B cell (primary cell): ENCODE measurements around the gene MKS1. TPM values are rescaled to one million over a fixed set of nuclear protein-coding genes. Genes with fewer than 3 reads are reported as not detected.

Experiments
- ATAC-seq: fragments of 200-7000 bp; cut with Tn5 transposase; one replicate; pipeline ENCODE4 v1.10.0; 2021; ENCODE audit warnings: low read depth, mild to moderate bottlenecking, moderate number of reproducible peaks, moderate library complexity
- CTCF ChIA-PET: fragments of 350-600 bp; sonication (Branson Sonifier 250); formaldehyde crosslinking; loops from one replicate; lab custom pipeline; 2021; ENCODE audit warnings: antibody characterized with exemption, inconsistent platforms; lab: Charles Lee
- POLR2A ChIA-PET: fragments of 350-600 bp; sonication (Branson Sonifier 250); formaldehyde crosslinking; loops from one replicate; lab custom pipeline; 2021; ENCODE audit warnings: antibody characterized with exemption; lab: Charles Lee
- DNase-seq: peaks from one replicate; pipeline ENCODE4 v3.0.0; 2013
- H2AFZ ChIP-seq: 2 replicates; pipeline ENCODE4 v1.6.1; 2012; ENCODE audit warnings: mild to moderate bottlenecking, low read depth, low read length; ENCODE audit not compliant: insufficient read depth, poor library complexity, severe bottlenecking
- H3K27ac ChIP-seq, 2 donors: 1 replicate in 1 of 2; 2 replicates in 1 of 2; pipeline ENCODE4 v1.5.1; 2012 to 2013; ENCODE audit warnings: low read length in 2 of 2, mild to moderate bottlenecking in 2 of 2, moderate library complexity in 1 of 2
- H3K27me3 ChIP-seq, 4 experiments: fragments of 200-600 bp in 1 of 4; sonication (generic) in 1 of 4; replicated peaks in 1 of 4; 1 replicate in 2 of 4; 2 replicates in 2 of 4; pipeline versions ENCODE4 v1.6.1 to v1.7.0; 2013 to 2016; ENCODE audit warnings: low read length in 3 of 4, mild to moderate bottlenecking in 2 of 4, mixed read lengths in 1 of 4, moderate library complexity in 1 of 4; ENCODE audit not compliant: insufficient read depth in 4 of 4, control insufficient read depth in 3 of 4; ENCODE audit errors: control extremely low read depth in 1 of 4
- H3K36me3 ChIP-seq, 2 experiments: replicated peaks in 1 of 2; 1 replicate in 1 of 2; 2 replicates in 1 of 2; pipeline versions ENCODE4 v1.6.1 to v1.7.1; 2013; ENCODE audit warnings: low read length in 1 of 2; ENCODE audit not compliant: insufficient read depth in 2 of 2, control insufficient read depth in 1 of 2; ENCODE audit errors: control extremely low read depth in 1 of 2, extremely low read depth in 1 of 2
- H3K4me1 ChIP-seq, 2 donors: fragments of 200-600 bp in 1 of 2; sonication (generic) in 1 of 2; 1 replicate in 1 of 2; 2 replicates in 1 of 2; pipeline versions ENCODE4 v1.5.1 to v1.6.1; 2013 to 2017; ENCODE audit warnings: low read length in 2 of 2; ENCODE audit not compliant: control insufficient read depth in 2 of 2, insufficient read depth in 2 of 2
- H3K4me2 ChIP-seq: replicated peaks from 2 replicates; pipeline ENCODE3; 2012; ENCODE audit warnings: mild to moderate bottlenecking, low read depth, low read length; ENCODE audit not compliant: poor library complexity, severe bottlenecking
- H3K4me3 ChIP-seq, 5 experiments: fragments of 200-600 bp in 1 of 5; sonication (generic) in 1 of 5; 1 replicate in 3 of 5; 2 replicates in 2 of 5; pipeline versions ENCODE4 v1.5.1 to v1.7.0; 2011 to 2016; ENCODE audit warnings: low read length in 4 of 5, mild to moderate bottlenecking in 4 of 5, low read depth in 2 of 5, control low read depth in 1 of 5, moderate library complexity in 1 of 5; ENCODE audit not compliant: insufficient read depth in 1 of 5; ENCODE audit errors: control extremely low read depth in 1 of 5, extremely low read depth in 1 of 5
- H3K79me2 ChIP-seq: fragments of 200-600 bp; sonication (generic); one replicate; pipeline ENCODE4 v1.6.0; 2016; ENCODE audit warnings: low read length; ENCODE audit not compliant: control insufficient read depth, insufficient read depth
- H3K9ac ChIP-seq: fragments of 200-600 bp; sonication (generic); 2 replicates; pipeline ENCODE4 v1.6.1; 2017; ENCODE audit warnings: mild to moderate bottlenecking, low read length, moderate library complexity
- H3K9me3 ChIP-seq, 3 donors: one replicate each; pipeline versions ENCODE4 v1.6.1 to v1.7.1; 2013; ENCODE audit warnings: low read length in 2 of 3; ENCODE audit not compliant: control insufficient read depth in 2 of 3, insufficient read depth in 1 of 3; ENCODE audit errors: control extremely low read depth in 1 of 3
- H4K20me1 ChIP-seq: 2 replicates; pipeline ENCODE4 v1.6.0; 2012; ENCODE audit warnings: mild to moderate bottlenecking, low read length; ENCODE audit not compliant: insufficient read depth, control insufficient read depth, poor library complexity, severe bottlenecking
- H3K27ac Mint-ChIP-seq: one replicate; pipeline ENCODE4 v1.8.0; 2021; ENCODE audit warnings: mixed read lengths
- H3K27me3 Mint-ChIP-seq: one replicate; pipeline ENCODE4 v1.8.0; 2021; ENCODE audit warnings: mixed read lengths
- H3K4me1 Mint-ChIP-seq: one replicate; pipeline ENCODE4 v1.8.0; 2021; ENCODE audit warnings: mixed read lengths
- H3K4me3 Mint-ChIP-seq: one replicate; pipeline ENCODE4 v1.8.0; 2021; ENCODE audit warnings: mixed read lengths
- H3K9me3 Mint-ChIP-seq: one replicate; pipeline ENCODE4 v1.8.0; 2022; ENCODE audit warnings: mixed read lengths; ENCODE audit not compliant: insufficient read depth
- CTCF ChIP-seq: fragments of 200-600 bp; IDR thresholded peaks from one replicate; pipeline ENCODE4 v1.8.0; 2022; ENCODE audit warnings: antibody characterized with exemption, mild to moderate bottlenecking
- EZH2 ChIP-seq: IDR thresholded peaks from 2 replicates; pipeline ENCODE4 v1.6.1; 2012; ENCODE audit warnings: borderline replicate concordance, low read depth, mild to moderate bottlenecking, moderate library complexity, low read length; ENCODE audit not compliant: insufficient read depth, poor library complexity, severe bottlenecking
- WGBS: methylation state at CpG from one replicate; pipeline ENCODE4 v1.1.5; 2013; ENCODE audit warnings: missing lambda C conversion rate; ENCODE audit not compliant: insufficient coverage; 5-methylcytosine and 5-hydroxymethylcytosine counted together
- intact Hi-C: fragments of 100-400 bp; cut with micrococcal nuclease; formaldehyde crosslinking; loops from one replicate; pipeline ENCODE4 v1.10.0; 2022
- polyA plus RNA-seq: library from polyadenylated mRNA; depleted of rRNA; stranded (reverse); fragments of >200 nt; gene quantifications from 2 replicates; pipeline ENCODE4 v1.2.3, GENCODE V29; 2012
- total RNA-seq, 2 donors: library from RNA; stranded (reverse); fragments of 120-200 nt in 1 of 2; gene quantifications; 1 replicate in 1 of 2; 2 replicates in 1 of 2; pipeline versions ENCODE4 v1.2.3 to v1.2.4, GENCODE V29; 2013 to 2022

Gene MKS1
- total and polyA plus RNA-seq, 2 donors (not counting 1 experiment from before 2014, with no cell fraction given): 8.3 to 19.6 TPM

GRCh38 chr17:58158181-58158580 lies 60.9 kb downstream of the MKS1 start:
- H3K27ac ChIP-seq: no peak overlapping the region
- POLR2A ChIA-PET: no interaction called here
- DNase-seq: no peak
- H3K27ac Mint-ChIP-seq: no peak overlapping the region
- no peak for TF ChIP-seq EZH2
- no peak for TF ChIP-seq CTCF
- H3K9me3 Mint-ChIP-seq: no peaks in the 10 kb centered on the region
- intact Hi-C loops: no loop called here
- CTCF ChIA-PET: no interaction called here
- H3K4me3 Mint-ChIP-seq: no peak overlapping the region
- H4K20me1 ChIP-seq: no peaks in the 10 kb centered on the region
- H3K4me1 ChIP-seq: peaks cover 11 to 16% of the 10 kb centered on the region in 2 donors
- H3K27me3 Mint-ChIP-seq: peaks cover 60% of the 10 kb centered on the region
- no peaks in the 10 kb centered on the region for H3K79me2 ChIP-seq
- no peak for ATAC-seq
- H3K9me3 ChIP-seq: peaks cover 0 to 11% (median 0%) of the 10 kb centered on the region in 3 donors
- H3K27me3 ChIP-seq: peaks cover 0 to 29% (median 14%) of the 10 kb centered on the region in 4 experiments
- peaks cover 14% of the 10 kb centered on the region for H3K4me1 Mint-ChIP-seq
- H2AFZ ChIP-seq: no peak overlapping the region
- no peak overlapping the region for H3K4me3 ChIP-seq
- no peak overlapping the region for H3K9ac ChIP-seq
- WGBS: no CpG with 5 or more reads among the region's 2 CpGs
- H3K36me3 ChIP-seq: no peaks in the 10 kb centered on the region
- no peak overlapping the region for H3K4me2 ChIP-seq

- peak overlapping the region; percentile 82 for H2AFZ ChIP-seq
- 4% methylated on average over 62 of the region's 65 CpGs for WGBS
- H3K4me3 ChIP-seq: peak overlapping the region in 4 of 5 experiments; percentile 29 to 62 (median 48)
- peaks cover 17 to 23% of the 10 kb centered on the region in 2 donors for H3K4me1 ChIP-seq
- POLR2A ChIA-PET: no interaction called here
- Mint-ChIP-seq H3K4me1 (peaks cover 23% of the 10 kb centered on the region), H3K27ac (no peak overlapping the region), H3K9me3 (no peaks in the 10 kb centered on the region), H3K4me3 (peak overlapping the region; percentile 82), H3K27me3 (peaks cover 51% of the 10 kb centered on the region)
- H3K9me3 ChIP-seq: peaks cover 0 to 11% (median 0%) of the 10 kb centered on the region in 3 donors
- TF ChIP-seq CTCF: no peak
- TF ChIP-seq EZH2: no peak
- H3K9ac ChIP-seq: peak overlapping the region; percentile 61
- DNase-seq: peak; percentile 42
- ATAC-seq: peak; percentile 31
- H3K4me2 ChIP-seq: peak overlapping the region; percentile 76
- H3K36me3 ChIP-seq: no peaks in the 10 kb centered on the region
- CTCF ChIA-PET: no interaction called here
- intact Hi-C loops: no loop called here
- peaks cover 0 to 29% (median 14%) of the 10 kb centered on the region in 4 experiments for H3K27me3 ChIP-seq
- no peaks in the 10 kb centered on the region for H3K79me2 ChIP-seq
- no peaks in the 10 kb centered on the region for H4K20me1 ChIP-seq
- no peak overlapping the region for H3K27ac ChIP-seq
Measured at GRCh38 chr17:58156839-58157803, 61.9 kb downstream of the MKS1 start.
